SHP77 (cell line): Measurements from ENCODE around the gene SRM.
"Not testable (repeated sequence)": the region's sequence is repeated elsewhere in the genome, so short reads cannot be mapped to it uniquely, and the experiment has no call there.

Source experiments
- DNase-seq, 2 experiments: peaks; one replicate each; lab custom pipeline; 2025; lab: John Stamatoyannopoulos, UW

The SRM gene

DNA sequence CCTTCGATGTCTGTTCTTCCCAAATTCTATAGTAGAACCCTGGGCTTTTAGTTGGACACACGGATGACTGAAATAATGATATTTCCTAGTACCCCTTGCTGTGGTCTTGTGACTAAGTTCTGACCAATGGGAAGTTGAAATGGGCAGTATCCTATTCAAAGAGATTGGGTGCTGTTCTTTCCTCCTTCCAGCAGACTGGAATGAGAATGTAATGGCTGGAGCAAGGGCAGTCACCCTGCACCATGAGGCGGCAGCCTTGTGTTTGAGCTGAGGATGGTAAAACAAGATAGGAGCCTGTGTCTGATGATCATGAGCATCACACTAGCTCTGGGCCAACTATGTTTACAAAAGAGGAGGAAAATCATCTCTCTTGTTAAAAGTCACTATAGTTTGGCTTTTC, 5.1 kb upstream of the SRM start:
- no peak for DNase-seq

DNA sequence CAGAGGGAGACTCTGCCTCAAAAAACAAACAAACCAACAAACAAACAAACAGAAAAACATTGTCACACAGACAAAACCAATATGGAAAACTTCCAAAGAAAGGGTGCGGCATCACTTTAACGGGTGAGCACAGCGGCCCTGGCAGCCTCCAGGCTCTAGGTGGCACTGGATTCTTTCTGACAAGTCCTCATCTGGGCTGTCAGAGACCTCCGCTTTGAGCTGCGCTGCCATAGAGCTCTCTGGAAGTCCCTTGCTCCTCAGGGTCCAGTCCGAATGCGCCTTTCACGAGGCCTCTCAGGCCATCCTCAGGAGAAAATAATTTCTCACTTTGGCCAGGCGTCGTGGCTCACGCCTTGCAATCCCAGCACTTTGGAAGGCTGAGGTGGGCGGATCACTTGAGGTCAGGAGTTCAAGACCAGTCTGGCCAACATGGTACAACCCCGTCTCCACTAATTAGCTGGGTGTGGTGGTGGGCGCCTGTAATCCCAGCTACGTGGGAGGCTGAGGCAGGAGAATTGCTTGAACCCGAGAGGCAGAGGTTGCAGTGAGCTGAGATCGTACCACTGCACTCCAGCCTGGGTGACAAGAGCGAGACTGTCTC, 4.2 kb upstream of the SRM start:
- peak; percentile 34 to 36 for DNase-seq

- no peak for DNase-seq
Measured at GRCh38 chr1:11062965-11063401, 3.2 kb upstream of the SRM start.

GRCh38 chr1:11061652-11062365, 2.0 kb upstream of the SRM start:
- DNase-seq, result no peak

GRCh38 chr1:11059155-11059967, 457 bp downstream of the SRM start:
- DNase-seq, result no peak

- DNase-seq, result no peak
Measured at GRCh38 chr1:11058595-11059154, 1.1 kb downstream of the SRM start.

DNA sequence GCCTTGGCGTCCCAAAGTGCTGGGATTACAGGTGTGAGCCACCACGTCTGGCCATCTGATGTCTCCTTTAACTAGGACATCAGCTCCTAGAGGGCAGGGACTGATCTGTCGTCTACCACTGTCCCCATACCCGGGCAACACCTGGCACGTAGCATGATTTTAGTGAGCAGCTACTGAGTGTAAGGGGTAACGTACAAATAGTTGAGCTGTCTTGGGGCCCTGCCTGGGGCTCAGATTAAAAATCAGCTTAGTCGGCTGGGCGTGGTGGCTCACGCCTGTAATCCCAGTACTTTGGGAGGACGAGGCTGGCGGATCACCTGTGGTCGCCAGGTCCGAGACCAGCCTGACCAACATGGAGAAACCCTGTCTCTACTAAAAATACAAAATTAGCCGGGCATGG, 1.8 kb downstream of the SRM start:
- DNase-seq, result no peak

GRCh38 chr1:11057477-11057876, 2.3 kb downstream of the SRM start:
- peak in 1 of 2 experiments; percentile 13 for DNase-seq

DNA sequence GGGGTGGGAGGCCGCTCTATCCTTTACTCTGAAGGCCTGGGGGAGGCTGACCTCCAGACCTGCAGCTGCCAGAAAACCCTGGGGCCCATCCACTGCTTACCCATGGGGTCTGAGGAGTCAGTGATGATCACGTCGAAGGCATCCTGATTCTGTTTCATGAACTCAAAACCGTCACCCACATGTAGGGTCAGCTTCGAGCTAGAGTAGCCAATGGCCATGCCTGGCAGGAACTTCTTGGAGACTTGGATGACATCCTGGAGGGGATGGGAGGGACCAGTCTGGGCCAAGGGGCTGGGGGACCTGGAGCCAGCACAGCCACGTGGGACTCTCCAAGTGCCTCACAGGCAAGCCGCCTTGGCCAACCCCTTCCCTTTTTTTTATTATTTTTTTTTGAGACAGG, 3.3 kb downstream of the SRM start:
- no peak for DNase-seq

DNA sequence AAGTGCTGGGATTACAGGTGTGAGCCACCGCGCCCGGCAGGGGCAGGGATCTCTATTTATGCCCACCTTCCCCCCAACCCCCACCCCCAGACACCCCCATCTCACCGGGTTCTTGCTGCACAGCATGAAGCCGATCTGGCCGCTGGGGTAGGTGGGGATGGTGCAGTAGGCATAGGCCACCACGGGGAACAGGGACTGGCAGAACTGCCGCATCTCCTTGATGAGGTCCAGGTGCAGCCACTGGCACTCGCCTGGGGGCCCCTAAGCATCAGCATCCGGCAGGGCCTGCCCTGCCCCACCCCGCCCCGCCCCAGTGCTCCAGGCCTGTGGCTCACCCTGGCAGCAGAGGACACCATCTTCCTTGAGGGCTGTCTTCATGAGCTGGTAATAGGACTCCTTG, 4.1 kb downstream of the SRM start:
- no peak for DNase-seq

DNA sequence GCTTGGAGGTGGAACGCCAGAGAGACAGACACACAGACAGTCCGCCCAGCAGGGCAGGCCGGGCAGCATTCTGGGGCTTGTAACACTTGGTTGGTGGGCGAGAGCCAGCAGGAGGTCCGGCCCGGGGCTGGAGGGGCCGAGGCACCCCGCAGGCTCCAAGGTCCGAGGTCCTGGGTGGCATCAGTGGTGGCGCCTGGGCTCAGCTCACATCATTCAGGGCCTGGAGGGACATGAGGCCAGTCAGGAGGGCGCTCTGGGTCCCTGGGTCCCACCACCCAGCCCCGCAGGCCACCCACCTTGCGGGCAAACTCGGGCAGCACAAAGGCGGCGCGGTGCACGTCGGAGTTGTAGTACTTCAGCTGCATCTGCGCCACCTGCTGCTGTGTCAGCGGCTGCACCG, 5.2 kb downstream of the SRM start:
- DNase-seq, result no peak

GRCh38 chr1:11054181-11054580, 5.6 kb downstream of the SRM start:
- DNase-seq, result no peak

DNA sequence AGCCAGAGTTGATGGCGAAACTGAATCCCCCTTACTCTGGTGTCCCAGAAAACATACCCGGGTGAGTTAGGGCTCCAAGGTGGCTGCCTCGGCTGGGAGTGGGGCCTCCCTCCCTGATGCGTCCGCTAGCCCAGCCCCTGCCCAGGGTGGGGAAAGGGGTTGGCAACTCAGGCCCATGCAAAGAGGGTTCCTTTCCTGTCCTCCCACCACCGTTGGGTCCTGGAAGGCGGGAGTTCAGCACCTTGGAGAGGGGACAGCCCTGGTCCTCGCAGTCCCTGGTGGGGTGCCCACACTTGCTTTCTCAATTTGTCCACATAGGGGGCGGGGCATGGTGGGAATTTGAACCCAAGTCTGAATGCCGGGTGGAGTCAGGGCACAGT, 6.1 kb downstream of the SRM start:
- DNase-seq, result no peak

DNA sequence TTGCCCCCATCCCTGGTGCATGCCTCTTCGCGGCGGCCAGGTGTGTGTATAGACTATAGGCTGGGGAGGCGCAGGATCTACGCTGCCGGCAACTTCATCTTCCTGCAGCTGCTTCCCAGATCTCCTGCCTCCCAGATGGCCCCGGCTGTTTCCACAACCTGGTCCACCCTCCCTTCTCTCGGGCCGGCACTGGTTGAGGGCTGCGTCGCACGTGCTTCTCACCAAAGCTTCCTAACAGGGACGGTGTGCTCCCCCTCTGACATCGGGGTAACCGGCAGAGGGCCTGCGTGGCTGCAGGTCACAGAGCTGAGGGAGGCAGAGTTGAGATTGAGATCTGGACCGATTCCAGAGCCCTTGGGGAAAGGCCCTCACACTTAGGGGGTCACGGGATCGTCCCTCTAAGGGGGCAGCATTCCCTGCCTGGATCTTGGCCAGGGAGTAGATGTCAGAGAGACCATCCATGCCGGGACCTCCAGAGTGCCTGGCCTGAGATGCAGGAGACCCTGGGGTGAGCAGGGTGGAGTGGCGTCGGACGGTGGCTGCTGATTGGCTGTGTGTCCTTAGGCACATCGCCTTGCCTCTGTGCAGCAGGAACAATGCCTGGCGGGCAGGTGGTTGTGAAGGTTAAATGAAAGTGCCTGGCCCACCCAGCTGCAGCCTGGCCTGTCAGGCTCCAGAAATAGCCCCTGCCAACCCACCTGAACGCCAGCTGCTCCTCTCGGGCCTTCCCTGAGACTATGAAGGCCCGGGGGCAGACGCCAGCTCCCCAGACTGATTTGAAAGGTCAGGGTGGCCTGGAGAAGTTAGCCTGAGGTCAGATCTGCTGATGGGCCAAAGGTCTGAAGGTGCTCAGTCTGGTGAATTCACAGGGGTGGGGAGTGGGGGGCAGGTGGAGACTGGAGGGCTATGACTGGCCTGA, 6.7 kb downstream of the SRM start:
- peak; percentile 76 to 92 for DNase-seq

- no peak for DNase-seq
Measured at GRCh38 chr1:11051781-11052511, 7.9 kb downstream of the SRM start.

GRCh38 chr1:11051121-11051520, 8.7 kb downstream of the SRM start:
- not testable (repeated sequence) for DNase-seq

- no peak for DNase-seq
Measured at GRCh38 chr1:11046625-11047365, 13.0 kb downstream of the SRM start, which contains the start of gene MASP2. MASP2 (minus strand) TSS chr1:11047239; CDS start chr1:11047207, 32 bp downstream.

DNA sequence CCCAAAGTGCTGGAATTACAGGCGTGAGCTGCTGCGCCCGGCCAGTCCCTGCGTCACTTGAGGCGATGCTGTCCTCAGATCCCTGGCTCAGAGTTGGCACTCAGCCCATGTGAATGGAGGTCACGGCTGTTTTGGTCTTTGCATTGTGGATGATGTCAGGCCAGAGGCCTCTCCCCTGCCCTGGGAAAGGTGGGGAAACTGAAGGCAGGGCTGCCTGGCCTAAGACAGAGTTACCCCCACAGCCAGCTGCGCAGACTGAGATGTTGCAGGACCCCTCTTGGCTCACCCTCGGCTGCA, 13.6 kb downstream of the SRM start:
- peak; percentile 47 to 70 for DNase-seq

DNA sequence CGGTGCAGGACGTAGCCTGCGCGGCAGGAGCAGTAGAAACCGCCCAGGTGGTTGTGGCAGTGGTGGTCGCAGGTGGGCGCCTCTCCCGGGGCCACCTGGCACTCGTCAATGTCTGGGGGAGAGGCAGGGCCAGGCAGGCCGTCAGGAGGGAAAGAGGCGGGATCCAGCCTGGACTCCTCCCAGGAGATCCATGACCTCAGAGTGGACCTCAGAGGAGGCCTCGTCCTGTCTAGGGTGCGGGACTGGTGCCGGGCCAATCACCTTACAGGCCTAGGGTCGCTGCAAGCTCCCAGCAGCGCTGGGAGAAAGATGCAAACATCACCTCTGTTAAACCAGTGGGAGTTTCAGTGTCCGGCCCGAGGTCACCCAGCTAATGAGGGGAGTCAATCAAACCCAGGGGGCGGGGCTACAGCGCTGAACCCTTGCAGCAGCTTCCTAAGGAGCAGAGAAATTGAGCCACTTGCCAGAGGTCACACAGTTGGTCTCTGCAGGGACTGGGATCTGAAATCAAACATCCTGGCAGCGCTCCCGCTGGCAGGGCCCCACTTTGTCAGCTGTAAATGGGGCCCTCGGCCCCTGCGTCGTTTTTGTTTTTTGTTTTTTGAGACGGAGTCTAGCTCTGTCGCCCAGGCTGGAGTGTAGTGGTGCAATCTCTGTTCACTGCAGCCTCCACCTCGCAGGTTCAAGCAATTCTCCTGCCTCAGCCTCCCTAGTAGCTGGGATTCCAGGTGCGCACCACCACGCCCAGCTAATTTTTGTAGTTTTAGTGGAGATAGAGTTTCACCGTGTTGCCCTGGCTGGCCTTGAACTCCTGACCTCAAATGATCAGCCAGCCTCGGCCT, 14.2 kb downstream of the SRM start:
- DNase-seq, result no peak
